GM21529 (cell line): ENCODE measurements around the gene C1D.

Experiments
- ATAC-seq: cut with Tn5 transposase; IDR thresholded peaks from one replicate; pipeline ENCODE4 v1.9.1; 2021; ENCODE audit not compliant: unreplicated experiment

The C1D gene

GRCh38 chr2:68059784-68060525 is 2.8 kb downstream of the C1D start:
- no peak for ATAC-seq

DNA sequence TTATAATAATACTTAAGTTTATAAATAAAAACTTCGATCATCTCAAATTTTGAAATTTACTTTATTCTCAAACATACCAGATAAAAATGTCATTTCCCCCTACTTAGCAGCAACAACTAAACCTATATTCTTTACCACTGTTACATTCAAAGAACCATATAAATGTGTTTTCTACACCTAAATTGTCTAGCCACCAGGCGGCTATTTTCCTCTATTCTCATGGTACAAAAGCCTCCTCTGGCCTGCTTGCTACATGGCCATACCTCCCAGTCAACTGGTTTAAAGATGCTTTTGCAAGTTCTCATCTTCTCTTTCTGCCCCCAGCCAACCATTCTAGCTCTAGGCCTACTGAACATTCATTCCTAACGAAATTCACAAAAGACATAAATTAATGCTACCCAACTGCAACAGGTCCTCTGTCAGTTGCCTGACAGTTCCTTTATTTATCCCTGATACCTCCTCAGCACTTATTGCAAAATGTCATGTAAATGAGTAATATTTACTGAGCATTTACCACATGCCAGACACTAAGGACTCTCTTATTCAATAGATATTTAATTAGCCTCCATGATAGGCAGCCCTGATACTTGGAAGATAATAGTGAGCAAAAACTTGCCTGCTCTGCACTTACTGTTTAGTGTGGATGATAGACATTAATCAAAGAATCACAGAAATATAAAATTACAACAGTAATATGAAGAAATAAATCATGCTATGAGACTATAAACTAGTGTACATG is 5.0 kb downstream of the C1D start:
- ATAC-seq: no peak

GRCh38 chr2:68052717-68053422 is 9.9 kb downstream of the C1D start:
- no peak for ATAC-seq

DNA sequence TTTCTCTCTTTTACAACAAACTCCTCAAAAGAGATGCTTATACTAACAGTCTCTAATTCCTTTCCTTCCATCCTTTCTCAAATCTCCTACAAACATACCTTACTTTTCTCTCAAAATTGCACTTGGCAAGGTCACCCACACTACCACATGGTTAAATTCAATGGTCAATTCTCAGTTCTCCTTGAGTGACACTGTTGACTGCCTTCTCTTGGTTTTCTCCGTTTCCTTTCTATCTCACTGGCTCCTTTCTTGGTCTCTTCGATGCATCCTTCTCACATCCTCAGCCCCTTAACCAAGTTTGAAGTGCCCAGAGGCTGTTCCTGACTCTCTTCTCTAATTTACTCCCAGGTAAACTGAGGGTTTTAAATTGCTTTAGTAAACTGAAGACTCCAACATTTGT is 12.5 kb downstream of the C1D start:
- no peak for ATAC-seq

DNA sequence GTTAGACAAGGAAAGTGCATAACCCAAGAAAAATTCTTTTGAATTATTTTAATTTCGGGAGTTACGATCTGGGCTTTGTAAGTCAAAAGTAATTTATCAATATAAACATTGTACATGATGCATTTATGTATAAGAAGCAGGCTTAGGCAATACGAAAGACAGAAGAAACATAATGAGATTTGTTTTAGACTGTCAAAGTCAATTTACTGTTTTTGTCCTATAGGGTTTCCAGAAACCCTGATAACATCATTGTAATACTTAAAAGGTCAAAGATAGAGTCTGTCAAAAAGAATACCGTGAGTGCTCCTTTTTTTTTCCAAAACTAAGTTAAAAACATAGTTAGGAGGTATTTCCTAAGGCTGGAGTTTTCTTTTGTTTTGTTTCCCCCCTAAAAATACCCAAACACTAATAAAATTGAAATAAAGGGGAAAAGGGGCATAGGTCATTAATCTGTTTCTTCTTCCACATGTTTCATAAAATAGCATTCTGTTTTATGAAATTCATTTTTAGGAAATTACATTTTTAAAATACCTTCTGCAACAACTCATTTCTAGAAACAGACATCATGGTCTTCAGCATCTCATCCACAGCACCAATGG is 16.1 kb downstream of the C1D start:
- no peak for ATAC-seq

DNA sequence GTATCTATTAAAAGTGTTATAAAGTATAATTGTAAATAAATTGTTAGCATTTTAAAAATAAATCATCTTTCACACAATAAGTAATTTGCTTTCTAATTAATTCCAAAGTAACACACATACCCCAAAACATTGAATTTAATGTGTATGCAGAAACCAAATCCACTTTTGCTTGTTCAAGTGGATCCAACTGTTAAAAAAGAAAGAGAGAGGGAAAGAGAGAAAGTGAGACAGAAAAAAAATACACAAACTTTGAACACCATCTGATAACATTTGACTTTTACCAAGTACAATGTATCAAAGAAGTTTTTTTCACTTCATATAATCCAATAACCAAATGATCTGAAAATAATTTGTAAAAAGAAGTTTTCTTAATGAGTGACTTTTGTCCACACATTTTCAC is 16.6 kb downstream of the C1D start:
- ATAC-seq: no peak

DNA sequence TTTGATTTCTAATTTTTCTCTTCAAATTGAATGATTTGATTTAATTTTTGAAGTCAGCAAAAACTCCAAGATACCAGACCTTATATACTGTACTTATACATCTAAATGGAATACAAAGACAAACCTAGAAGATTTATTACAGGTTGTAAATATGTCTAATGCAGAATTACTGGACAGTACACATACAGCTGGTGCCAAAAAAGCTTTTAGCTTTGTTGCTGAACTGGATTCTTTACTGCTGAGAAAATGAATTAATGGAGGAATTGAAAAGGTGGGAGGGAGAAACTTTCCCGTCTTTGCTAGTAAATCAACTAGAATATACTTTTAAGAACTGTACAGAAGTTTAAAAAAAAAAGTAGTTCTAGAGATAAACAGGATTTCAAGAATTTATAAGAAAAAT is 17.5 kb downstream of the C1D start:
- no peak for ATAC-seq

DNA sequence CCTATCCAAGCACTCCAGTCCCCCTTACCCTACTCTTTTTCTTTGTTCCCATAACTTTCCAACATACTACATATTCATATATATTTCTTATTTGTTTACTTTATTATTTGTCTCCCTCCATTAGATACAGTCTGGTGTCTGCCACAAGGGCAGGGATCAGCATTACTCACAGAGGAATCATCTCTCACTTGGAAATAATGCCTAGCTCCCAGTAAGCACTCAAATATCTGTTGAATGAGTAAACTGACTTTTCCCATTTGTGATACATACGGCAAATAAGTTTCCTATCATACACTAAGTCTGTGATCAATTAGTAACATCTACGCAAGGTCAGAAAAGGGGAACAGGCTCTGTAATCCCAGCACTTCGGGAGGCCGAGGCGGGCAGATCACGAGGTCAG is 18.7 kb downstream of the C1D start:
- ATAC-seq: no peak

DNA sequence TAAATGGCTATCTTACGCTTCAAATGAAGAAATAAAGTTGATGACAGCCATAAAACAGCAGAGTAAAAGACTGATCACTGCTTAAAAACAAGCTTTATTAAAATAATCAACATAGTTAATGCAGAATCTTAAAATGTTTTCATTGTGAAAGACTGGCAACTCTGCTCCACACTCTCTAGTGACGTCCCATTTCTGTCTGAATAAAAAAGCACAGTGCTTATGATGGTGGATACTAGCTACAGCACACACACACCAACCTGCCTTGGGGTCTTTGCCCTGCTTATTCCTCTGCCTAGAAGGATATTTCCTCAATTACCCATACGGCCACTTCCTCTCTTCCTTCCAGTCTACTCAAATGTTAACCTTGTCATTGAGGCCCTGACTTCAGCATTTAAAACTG is 19.1 kb downstream of the C1D start:
- no peak for ATAC-seq

DNA sequence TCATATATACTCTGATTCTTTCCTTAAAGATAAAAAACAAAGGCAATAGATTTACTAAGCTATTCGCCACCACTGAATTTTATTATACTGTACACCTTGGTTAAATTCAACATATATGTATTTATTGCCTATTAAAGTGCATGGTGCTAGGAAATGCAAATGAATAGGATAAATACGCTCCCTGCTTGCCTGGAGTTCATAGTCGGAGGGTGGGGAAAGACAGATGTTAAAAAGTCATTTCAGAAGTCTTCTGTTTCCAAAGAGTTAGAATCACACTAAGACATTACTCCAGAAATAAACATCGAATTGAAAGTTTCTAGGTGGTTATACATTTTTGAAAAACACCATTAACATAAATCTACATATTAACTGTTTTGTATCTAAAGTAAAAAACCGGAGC is 19.8 kb downstream of the C1D start:
- ATAC-seq: no peak

GRCh38 chr2:68041704-68042245 is 21.0 kb downstream of the C1D start:
- ATAC-seq: no peak

GRCh38 chr2:68040078-68040477 is 22.7 kb downstream of the C1D start:
- no peak for ATAC-seq

GRCh38 chr2:68039317-68039716 is 23.5 kb downstream of the C1D start:
- no peak for ATAC-seq

GRCh38 chr2:68032702-68033101 is 30.1 kb downstream of the C1D start:
- ATAC-seq: no peak

DNA sequence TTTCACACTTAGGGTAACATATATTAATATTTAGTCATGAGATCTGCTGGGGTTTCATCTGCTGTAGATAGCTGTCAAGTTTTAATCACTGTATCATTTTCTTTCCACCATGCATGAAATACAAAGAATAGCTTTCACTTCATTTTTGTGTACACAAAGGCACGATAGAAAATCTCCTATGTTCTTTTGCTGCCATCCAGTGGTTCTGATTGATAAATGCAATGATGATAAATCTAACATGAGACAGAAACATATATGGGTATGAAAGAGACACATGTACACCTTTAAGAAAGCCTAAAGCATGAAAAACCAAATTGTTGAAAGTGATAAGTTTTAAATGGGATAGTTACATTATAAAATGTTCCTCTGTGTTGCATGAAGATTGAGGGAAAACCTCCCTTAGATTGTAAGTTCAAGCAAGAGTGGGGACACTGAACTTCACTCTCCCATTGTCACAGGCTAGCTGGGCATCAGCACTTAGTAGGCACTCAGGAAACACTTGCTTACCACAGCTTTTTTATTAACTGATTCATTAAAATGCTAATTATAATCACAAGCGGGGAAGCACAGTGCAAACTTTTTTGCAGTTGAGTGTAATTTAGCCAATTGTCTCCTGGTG is 31.2 kb downstream of the C1D start:
- peak; percentile 86 for ATAC-seq

- ATAC-seq: peak; percentile 14
Measured at GRCh38 chr2:68031043-68031442, 31.8 kb downstream of the C1D start.

DNA sequence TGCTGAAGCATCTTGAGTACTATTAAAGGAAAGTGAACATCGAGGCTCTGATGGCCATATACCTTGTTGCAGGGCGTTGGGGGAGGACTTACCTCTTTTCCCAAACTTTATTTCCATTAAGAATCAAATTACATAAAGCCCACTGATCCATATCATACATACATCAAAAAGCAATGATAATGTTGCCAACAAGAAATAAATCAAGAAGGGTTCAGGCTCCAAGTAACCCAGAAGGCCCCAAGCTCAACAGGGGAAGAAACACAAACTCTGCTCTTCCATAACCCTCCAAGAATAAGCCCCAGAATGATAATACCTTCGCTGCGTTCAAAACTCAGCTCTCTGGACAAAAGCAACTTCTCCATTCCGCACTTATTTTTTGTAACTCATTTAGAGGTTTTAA is 32.3 kb downstream of the C1D start:
- no peak for ATAC-seq

GRCh38 chr2:68027959-68028358 is 34.8 kb downstream of the C1D start:
- no peak for ATAC-seq

- ATAC-seq: no peak
Measured at GRCh38 chr2:68024450-68024849, 38.4 kb downstream of the C1D start.

- ATAC-seq: no peak
Measured at GRCh38 chr2:68023904-68024303, 38.9 kb downstream of the C1D start.

- ATAC-seq: no peak
Measured at GRCh38 chr2:68018727-68019126, 44.1 kb downstream of the C1D start.
